ENCODE measurements around the gene LINGO1.

LINGO1 gene

GRCh38 chr15:77630956-77631744 is 1.6 kb downstream of the LINGO1 start:
- DNase-seq, result peak; percentile 25

GRCh38 chr15:77630056-77630455 is 2.7 kb downstream of the LINGO1 start:
- no peak for DNase-seq

DNA sequence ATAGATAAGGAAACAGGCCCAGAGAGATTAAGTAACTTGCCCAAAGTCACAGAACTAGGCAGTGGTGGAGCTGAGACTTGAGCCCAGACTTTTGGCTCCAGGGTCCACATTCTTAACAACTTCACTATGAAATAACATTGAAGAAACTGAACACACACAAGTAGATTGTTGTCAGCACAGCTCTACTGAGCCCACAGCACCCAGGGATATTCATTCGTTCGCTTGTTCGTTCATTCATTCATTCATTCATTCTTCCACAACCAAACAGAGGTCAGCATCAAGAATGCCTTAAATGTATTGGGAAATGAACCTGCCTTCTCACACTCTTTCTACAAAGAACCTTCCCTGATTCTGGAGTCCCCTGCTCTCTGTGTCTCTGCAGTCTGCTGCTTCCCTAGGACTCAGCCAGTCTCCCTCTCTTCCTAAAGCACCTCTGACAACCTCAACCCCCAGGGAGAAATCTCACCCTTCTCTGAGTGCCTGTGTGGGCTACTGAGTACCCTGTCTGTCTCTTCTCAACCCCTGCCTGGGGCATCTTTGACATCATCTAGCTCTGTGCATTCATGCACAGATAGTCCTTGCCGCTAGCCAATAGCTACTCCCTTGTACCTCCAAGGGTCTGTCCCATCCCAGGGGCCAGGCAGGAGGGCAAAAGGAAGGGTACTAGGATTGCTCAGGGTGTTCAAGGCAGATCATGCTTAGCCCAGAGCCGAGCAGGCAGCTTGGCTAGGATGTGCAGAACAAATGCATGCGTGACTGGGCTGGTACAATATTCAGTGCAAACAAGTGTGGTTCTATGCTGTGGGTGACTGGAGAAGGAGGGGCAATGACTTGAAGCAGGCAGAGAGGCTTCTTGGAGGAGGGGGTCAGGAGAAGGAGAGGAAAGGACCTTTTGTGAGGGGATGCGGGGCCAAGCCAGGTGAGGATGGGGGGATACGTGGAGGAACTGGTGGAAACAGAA is 3.4 kb downstream of the LINGO1 start:
- no peak for DNase-seq

DNA sequence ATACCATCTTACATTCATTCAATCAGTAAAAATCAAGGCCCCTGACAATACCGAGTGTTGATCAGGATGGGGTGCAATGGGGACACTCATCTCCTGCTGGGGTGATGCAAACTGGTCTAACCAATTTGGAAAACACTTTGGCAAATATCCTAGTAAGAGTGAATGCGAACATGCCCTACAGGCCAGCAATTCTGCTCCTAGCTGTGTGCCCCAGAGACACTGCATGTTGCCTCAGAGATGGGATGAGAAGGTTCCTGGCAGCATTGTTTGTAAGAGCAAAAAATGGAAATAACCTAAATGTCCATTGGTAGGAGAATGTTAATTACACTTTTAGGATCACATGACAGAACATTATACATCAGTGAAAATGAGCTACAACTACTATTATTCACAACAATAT is 4.7 kb downstream of the LINGO1 start:
- DNase-seq, result no peak

DNA sequence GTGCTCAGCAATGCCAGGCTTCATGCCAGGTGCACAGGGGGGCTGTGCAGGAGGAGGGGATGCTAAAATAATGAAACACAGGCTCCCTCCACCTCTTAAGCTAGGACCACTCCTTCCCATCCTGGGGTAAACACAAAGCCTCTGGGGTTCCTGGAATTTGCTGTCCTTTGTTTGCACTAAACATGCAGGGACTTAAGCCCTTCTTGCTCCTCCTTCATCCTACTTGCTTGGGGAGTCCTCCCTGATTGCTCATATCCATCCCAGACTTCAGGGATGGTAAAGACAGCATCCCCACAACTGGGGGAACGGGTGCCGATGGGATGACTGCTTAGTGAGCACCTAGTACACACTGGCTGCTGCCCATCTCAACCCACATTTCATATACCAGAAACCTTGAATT is 5.1 kb downstream of the LINGO1 start:
- no peak for DNase-seq

DNA sequence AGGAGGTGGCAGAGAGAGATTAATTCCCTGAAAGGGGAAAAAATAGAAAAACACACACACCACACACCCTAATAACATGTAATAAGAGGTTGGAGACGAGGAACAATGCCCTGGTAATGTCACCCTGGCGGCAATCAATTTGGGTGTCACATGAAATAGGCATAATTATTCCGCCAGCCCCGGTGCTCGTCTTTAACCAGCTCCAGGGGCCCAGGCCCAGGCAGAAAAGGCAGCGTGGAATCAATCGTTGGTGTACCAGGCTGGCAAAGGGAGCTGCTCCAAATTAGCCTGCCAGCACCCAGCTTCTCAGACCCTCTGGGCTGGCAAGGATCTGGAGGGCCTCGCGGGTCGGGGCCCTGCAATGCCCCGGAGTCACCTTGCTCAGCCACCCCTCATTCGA is 5.6 kb downstream of the LINGO1 start:
- DNase-seq, result no peak

- DNase-seq, result no peak
Observed at GRCh38 chr15:77626002-77626401, 6.7 kb downstream of the LINGO1 start.

DNA sequence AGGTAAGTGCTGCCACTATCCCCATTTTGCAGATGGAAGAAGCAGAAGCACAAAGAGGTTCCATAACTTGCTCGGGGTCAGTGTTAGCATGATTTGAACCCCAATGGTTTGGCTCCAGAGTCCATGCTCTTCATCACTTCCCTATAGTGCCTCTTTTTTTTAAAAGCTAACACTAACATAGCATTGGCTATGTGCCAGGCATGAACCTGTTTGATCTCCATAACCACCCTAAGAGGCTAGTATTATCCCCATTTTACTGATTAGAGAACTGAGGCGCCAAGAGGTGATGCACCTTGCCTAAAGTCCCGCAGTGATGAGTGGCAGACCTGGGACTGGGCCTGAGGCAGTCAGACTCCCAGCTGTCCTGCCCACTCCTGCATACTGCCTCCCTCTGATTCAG is 7.3 kb downstream of the LINGO1 start:
- no peak for DNase-seq

GRCh38 chr15:77624868-77625267 is 7.8 kb downstream of the LINGO1 start:
- no peak for DNase-seq

DNA sequence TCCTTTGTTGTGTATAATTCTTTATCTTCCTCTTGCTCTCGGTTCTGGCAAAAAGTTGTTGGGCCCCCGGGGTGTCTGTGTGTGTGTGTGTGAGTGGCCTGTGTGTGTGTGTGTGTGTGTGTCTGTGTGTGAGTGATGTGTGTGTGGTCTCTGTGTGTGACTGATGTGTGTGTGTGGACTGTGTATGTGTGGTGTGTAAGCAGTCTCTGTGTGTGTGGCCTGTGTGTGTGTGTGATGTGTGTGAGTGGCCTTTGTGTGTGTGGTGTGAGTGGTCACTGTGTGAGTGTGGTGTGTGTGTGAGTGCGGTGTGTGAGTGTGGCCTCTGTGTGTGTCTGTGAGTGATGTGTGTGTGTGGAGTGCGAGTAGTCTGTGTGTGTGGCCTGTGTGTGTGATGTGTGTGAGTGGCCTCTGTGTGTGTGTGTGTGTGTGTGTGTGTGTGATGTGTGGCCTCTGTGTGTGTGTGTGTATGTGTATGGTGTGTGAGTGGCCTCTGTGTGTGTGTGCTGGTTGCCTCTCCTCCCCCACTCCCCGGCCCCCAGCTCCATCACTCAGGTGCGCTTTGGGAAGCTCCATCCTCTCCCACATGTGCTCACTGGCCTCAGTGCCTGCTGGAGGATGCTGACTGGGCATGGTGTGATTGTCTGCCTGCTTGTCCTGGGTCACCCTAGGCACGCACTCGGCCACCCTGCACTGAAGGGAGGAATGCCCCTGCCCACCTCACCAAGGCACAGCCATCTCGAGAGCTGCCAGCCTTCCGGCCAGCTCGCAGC is 8.8 kb downstream of the LINGO1 start:
- DNase-seq, result no peak

DNA sequence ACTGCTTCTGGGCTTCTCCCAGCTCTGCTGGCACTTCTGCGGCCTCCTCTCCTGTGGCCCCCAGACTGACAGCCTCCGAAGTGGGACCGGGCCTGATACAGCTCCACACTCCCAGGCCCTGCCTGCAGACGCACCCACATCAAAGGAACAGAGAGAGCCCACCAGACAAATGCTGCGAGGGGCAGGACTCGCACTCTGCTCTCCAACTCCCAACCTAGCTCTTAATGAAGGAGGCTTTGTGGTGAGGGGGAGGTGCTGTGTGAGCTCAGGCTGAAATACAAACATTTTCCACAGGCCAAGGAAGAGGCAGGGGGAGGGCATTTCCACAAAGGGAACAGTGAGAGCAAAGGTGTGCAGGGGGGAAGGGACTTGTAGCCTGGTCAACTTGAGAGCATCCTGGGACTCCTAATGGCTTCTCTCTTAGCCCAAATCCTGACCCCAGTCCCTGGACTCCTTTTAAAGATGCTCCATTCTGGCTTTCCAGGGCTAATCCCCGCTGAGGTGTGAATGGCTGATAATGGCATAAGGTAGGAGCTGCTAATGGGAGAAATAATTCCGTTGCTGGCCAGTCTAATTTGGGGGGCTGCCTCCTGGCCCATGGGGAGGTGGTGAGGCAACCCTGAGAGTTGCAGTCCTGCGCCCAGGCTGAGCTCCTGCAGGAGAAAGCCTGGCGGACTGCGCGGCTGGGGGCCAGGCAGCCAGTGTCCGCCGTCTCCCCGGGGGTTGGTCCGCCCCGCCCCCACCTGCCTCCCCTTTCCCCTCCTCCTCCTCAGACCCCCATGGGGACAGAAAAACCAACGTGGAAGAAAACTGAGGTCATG is 9.6 kb downstream of the LINGO1 start:
- DNase-seq, result peak; percentile 13

DNA sequence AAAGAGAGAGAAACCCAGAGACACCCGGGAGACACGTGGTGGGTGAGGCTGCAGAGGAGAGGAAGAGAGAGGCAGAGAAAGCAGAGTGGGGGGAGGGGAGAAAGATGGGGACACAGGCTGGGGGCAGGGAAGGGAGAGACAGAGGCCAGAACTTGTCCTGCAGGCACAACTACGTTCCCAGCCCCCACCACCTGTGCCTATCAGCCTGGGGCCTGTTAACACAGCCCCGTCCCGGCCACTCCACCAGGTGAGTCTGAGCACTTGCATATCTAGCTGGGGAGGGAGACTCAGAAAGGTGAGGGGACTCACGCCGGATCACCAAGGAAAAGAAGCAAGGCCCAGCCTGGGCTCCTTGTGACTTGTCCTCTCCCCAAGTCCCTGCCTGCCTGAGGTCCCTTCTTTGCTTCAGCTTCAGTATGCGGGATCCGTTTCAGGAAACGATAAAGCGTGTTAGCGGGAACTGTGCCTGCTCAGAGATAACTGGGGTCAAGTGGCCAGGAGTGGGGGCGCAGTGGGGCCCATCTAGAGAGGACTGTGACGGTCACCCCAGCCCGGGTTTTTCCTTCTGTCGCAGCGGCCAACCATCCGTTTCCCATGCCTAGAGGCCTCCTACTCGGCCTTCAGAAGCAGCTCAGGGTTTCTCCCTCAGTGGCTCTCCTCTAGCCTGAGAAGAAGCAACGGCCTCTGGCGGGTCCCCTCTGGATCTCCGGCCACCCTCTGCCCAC is 10.3 kb downstream of the LINGO1 start:
- DNase-seq, result no peak

DNA sequence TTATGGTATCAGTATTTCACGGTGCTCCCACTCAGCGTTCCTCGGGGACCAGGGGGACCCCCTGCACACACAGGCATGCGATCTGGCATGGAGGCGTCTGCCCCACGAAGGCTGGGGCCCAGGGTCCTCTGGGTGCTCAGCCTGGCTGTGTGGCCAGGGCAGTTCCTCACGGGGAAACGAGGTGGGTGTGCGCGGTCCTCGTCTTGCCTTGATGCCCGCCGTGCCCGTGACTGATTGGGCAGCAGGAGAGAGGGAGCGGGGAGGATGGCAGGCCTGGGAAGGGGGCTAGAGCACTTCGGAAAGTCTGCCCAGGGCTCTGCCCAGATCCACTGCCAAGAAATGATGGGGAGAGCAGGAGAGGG is 10.9 kb downstream of the LINGO1 start:
- no peak for DNase-seq

DNA sequence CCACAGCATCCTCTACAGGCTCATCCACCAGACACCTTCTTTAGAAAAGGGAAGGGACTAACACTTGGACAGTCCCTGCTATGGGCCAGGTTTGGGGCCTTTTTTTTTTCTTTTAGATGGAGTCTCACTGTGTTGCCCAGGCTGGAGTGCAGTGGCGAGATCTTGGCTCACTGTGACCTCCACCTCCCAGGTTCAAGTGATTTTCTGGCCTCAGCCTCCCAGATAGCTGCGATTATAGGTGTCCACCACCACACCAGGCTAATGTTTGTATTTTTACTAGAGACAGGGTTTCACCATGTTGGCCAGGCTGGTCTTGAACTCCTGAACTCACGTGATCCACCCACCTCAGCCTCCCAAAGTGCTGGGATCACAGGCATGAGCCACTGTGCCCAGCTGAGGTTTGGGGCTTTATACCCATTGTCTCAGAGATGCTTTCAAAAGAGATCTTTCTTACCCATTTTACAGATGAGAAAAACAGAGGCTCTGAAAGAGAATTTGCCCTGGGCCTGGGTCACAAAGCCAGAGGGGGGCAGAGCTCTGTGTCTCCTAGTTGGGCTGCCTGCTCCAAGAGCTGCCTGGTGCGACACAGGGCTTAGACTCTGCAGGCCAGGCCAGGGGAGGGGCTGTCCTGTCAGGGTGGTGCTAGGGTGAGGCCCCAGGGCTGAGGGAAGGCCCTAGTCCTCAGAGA is 11.6 kb downstream of the LINGO1 start:
- DNase-seq, result no peak

DNA sequence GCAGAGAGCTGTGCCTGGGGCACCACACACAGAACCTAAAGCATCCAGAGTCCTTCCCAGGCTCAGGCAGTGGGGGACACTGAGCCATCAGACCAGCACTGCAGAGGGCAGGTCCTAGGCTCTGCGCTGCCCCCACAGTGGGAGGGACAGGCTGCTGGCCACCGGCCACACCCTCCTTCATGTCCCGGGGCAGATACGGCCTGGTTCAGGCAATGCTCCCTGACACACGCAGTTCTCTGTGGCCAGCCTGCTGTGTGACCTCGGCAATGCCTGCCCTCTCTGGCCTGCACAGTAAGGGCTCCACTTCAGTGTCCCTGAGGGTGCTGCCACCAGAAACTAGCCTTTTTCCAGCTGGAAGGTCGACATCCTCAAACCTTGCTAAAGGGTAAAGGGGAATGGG is 12.4 kb downstream of the LINGO1 start:
- DNase-seq, result no peak

DNA sequence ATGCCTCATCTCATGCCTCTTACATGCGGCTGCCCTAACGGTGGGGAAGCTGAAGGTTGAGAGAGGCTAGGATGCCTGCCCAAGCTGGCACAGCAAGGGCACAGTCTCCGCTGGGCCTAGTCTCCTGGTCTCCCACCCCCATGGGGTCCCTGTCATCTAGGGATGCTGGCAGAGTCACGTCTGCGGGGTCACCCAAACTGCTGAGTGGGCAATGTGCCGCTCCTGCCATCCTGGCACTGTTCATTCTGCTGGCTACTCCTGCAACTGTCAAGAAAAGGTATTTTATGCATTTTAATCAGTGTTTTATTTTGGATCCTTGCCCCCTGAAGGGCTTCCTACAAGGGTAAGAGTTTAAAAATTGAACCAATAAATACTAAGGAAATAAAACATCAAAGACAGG is 12.8 kb downstream of the LINGO1 start:
- no peak for DNase-seq

GRCh38 chr15:77617476-77618230 is 15.1 kb downstream of the LINGO1 start:
- DNase-seq, result peak; percentile 55

DNA sequence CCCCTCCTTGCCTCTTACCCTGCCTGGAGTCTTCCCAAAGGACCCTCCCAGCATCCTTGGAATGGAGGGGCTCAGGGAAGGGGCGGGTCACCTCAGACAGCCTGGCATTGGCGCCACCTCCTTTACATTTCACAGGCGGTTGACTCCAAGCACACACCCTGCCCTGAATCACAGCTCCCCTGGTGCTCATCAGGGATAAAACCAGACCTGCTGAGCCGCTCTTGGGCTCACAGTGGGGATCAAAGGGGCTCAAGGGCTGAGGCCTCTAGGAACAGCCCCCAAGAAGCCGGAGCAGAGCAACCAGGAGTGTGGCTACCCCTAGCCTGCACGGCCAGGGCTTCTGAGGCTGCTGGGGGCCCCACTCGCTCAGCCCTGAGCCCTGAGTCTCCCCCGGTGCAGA is 16.6 kb downstream of the LINGO1 start:
- no peak for DNase-seq

- no peak for DNase-seq
Observed at GRCh38 chr15:77615472-77615871, 17.2 kb downstream of the LINGO1 start.

DNA sequence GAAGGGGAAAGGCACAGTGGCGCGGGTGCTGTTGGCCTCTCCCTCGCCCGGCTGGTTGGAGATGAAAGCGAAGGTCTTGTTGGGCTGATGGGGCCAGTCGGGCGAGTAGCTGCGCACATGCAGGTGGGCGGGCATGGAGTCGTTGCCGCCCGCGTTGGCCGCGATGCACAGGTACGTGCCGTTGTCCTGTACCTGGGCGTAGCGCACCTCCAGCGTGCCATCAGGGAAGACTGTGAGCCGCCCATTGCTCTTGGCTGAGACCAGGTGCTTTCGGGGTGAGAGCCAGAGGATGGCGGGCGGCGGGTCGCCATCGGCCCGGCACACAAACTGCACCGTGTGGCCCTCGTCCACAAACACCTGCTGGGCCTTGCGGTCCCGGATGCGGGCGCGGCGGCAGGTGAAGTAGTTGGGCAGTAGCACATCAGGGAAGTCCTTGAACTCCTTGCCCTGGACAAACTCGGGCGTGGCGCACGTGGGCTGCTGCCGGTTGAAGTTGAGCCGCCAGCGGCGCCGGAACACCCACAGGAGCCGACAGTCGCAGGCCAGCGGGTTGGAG is 18.4 kb downstream of the LINGO1 start:
- no peak for DNase-seq

Data from DMS53 (cell line).